ENCODE measurements around the gene PSPH.
"Not testable (repeated sequence)": the region's sequence is repeated elsewhere in the genome, so short reads cannot be mapped to it uniquely, and the experiment has no call there.

The PSPH gene

DNA sequence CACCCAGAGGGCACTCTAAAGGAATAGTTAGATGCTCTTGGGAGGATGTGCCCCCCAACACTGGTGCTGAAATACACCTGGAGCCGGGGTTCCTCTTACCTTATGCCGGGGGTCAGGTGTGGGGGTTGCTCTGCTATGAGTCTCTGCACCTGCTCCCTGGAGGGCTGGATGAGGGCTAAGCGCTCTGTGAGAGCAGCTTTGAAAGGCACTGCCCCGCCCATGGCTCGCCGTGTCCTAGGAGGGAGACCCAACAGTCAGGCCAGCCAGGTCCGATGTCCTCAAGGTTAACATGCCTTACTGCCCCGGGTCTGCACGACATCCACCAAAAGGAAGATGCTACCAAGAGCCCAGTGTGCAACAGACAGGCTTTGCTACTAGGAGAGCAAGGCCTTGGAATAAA, 31.7 kb downstream of the PSPH start:
- DNase-seq (ENCODE audit: low read depth in 2 of 2) = no peak
- TF ChIP-seq, protein P1, sequence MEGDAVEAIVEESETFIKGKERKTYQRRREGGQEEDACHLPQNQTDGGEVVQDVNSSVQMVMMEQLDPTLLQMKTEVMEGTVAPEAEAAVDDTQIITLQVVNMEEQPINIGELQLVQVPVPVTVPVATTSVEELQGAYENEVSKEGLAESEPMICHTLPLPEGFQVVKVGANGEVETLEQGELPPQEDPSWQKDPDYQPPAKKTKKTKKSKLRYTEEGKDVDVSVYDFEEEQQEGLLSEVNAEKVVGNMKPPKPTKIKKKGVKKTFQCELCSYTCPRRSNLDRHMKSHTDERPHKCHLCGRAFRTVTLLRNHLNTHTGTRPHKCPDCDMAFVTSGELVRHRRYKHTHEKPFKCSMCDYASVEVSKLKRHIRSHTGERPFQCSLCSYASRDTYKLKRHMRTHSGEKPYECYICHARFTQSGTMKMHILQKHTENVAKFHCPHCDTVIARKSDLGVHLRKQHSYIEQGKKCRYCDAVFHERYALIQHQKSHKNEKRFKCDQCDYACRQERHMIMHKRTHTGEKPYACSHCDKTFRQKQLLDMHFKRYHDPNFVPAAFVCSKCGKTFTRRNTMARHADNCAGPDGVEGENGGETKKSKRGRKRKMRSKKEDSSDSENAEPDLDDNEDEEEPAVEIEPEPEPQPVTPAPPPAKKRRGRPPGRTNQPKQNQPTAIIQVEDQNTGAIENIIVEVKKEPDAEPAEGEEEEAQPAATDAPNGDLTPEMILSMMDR (IDR thresholded peaks at IDR 0.05; ENCODE audit: low read depth, low read length) = no peak

DNA sequence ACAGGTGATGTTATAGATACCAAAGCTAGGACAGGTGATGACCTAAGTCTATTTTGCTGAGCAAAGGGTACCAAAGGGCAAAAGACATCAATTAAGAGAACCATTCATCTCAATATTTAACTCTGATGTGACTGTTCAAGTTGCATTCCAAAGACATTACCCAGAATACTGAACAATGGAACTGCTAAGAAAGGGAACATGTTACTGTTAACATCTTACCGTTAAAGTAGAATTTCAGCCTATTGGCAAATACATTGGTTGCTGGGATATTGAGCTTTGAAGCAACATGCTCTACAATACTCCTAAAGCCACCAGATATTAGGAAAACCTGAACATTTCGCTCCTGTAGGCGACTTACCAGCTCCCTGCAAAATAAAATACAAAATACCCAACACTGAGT, 34.2 kb downstream of the PSPH start:
- DNase-seq (ENCODE audit: low read depth in 2 of 2) = peak in 1 of 2 donors; percentile 54
- not testable (repeated sequence) for H3K4me3 ChIP-seq (replicated peaks in 1 of 2; ENCODE audit: low read depth in 2 of 2, low read length in 2 of 2)

More for the DNA sequence above, 31.7 kb downstream of the PSPH start:
- no peak overlapping the region for H3K4me3 ChIP-seq (replicated peaks in 1 of 2; ENCODE audit: low read depth in 2 of 2, low read length in 2 of 2)

DNA sequence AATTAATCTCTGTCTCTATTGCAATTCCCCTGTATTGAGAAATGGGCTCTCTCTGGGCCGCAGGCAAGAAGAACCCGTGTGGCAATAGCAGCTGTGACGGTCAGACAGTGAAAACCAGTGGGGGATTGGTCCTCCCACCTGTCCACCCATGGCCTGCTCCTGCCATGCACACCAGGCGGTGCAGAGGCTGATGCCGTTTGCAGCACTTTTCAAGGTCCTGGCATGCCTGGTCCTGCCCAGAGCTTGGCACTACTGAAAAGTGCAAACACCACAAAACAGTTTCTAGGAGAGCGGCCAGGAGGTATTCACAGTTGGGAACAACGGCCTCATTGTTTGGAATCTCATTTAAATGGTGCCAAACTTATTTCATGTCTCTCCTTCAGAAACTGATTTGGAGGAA, 41.5 kb downstream of the PSPH start:
- TF ChIP-seq, protein P1 (IDR thresholded peaks at IDR 0.05; ENCODE audit: low read depth, low read length) = no peak
- DNase-seq (ENCODE audit: low read depth in 2 of 2) = peak in 1 of 2 donors; percentile 13
- H3K4me3 ChIP-seq (replicated peaks in 1 of 2; ENCODE audit: low read depth in 2 of 2, low read length in 2 of 2) = no peak overlapping the region

DNA sequence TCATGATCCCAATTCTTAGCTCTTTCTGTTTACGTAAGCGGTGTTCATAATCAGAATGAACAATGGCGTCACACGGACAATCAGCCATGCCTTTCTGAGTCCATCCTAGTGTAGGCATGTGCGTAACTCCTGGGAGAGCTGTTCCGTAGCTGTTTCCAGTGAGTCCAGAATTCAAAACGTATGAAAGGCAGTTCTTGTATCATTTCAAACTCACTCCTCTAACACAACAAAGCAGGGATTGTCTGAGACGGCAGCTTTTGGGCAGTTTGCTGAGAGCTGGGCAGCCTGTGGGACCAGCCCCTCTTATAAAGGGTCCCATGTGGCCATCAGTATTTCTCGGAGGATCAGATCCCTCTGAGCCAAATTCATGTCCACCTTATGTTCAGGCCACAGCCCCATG, 43.4 kb downstream of the PSPH start:
- no peak overlapping the region for H3K4me3 ChIP-seq (replicated peaks in 1 of 2; ENCODE audit: low read depth in 2 of 2, low read length in 2 of 2)
- no peak for DNase-seq (ENCODE audit: low read depth in 2 of 2)
- TF ChIP-seq, protein P1 (IDR thresholded peaks at IDR 0.05; ENCODE audit: low read depth, low read length) = no peak

- peak in 1 of 2 donors; percentile 8 for DNase-seq (ENCODE audit: low read depth in 2 of 2)
- no peak overlapping the region for H3K4me3 ChIP-seq (replicated peaks in 1 of 2; ENCODE audit: low read depth in 2 of 2, low read length in 2 of 2)
- TF ChIP-seq, protein P1 (IDR thresholded peaks at IDR 0.05; ENCODE audit: low read depth, low read length) = no peak
Measured at GRCh38 chr7:56007167-56007652, 44.0 kb downstream of the PSPH start.

DNA sequence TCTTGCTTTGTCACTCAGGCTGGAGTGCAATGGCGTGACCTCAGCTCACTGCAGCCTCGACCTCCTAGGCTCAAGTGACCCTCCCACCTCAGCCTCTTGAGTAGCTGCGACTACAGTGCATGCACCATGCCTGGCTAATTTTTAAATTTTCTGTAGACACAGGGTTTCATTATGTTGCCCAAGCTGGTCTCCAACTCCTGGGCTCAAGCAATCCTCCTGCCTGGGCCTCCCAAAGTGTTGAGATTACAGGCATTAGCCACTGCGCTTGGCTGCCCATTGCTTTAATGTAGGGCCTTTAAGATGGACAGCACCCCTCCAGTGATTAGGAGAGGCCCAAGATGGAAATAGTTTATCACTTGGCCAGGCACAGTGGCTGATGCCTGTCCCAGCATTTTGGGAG, 47.5 kb downstream of the PSPH start:
- no peak overlapping the region for H3K4me3 ChIP-seq (replicated peaks in 1 of 2; ENCODE audit: low read depth in 2 of 2, low read length in 2 of 2)
- DNase-seq (ENCODE audit: low read depth in 2 of 2) = no peak
- TF ChIP-seq, protein P1 (IDR thresholded peaks at IDR 0.05; ENCODE audit: low read depth, low read length) = no peak

GRCh38 chr7:55996856-55997500, 54.3 kb downstream of the PSPH start:
- no peak for DNase-seq (ENCODE audit: low read depth in 2 of 2)
- TF ChIP-seq, protein P1 (IDR thresholded peaks at IDR 0.05; ENCODE audit: low read depth, low read length) = no peak

More at GRCh38 chr7:55996856-55997500, 54.3 kb downstream of the PSPH start:
- no peak overlapping the region for H3K4me3 ChIP-seq (replicated peaks in 1 of 2; ENCODE audit: low read depth in 2 of 2, low read length in 2 of 2)

All from cardiac fibroblast (primary cell).